B cell (primary cell): ENCODE measurements around the gene KRT6B. TPM values are rescaled to one million over a fixed set of nuclear protein-coding genes. Genes with fewer than 3 reads are reported as not detected.

ENCODE experiments used
- ATAC-seq: fragments of 200-7000 bp; cut with Tn5 transposase; one replicate; pipeline ENCODE4 v1.10.0; 2021; ENCODE audit warnings: low read depth, mild to moderate bottlenecking, moderate number of reproducible peaks, moderate library complexity
- CTCF ChIA-PET: fragments of 350-600 bp; sonication (Branson Sonifier 250); formaldehyde crosslinking; loops from one replicate; lab custom pipeline; 2021; ENCODE audit warnings: antibody characterized with exemption, inconsistent platforms; lab: Charles Lee
- POLR2A ChIA-PET: fragments of 350-600 bp; sonication (Branson Sonifier 250); formaldehyde crosslinking; loops from one replicate; lab custom pipeline; 2021; ENCODE audit warnings: antibody characterized with exemption; lab: Charles Lee
- DNase-seq: peaks from one replicate; pipeline ENCODE4 v3.0.0; 2013
- H2AFZ ChIP-seq: 2 replicates; pipeline ENCODE4 v1.6.1; 2012; ENCODE audit warnings: mild to moderate bottlenecking, low read depth, low read length; ENCODE audit not compliant: insufficient read depth, poor library complexity, severe bottlenecking
- H3K27ac ChIP-seq, 2 donors: 1 replicate in 1 of 2; 2 replicates in 1 of 2; pipeline ENCODE4 v1.5.1; 2012 to 2013; ENCODE audit warnings: low read length in 2 of 2, mild to moderate bottlenecking in 2 of 2, moderate library complexity in 1 of 2
- H3K27me3 ChIP-seq, 4 experiments: fragments of 200-600 bp in 1 of 4; sonication (generic) in 1 of 4; replicated peaks in 1 of 4; 1 replicate in 2 of 4; 2 replicates in 2 of 4; pipeline versions ENCODE4 v1.6.1 to v1.7.0; 2013 to 2016; ENCODE audit warnings: low read length in 3 of 4, mild to moderate bottlenecking in 2 of 4, mixed read lengths in 1 of 4, moderate library complexity in 1 of 4; ENCODE audit not compliant: insufficient read depth in 4 of 4, control insufficient read depth in 3 of 4; ENCODE audit errors: control extremely low read depth in 1 of 4
- H3K36me3 ChIP-seq, 2 experiments: replicated peaks in 1 of 2; 1 replicate in 1 of 2; 2 replicates in 1 of 2; pipeline versions ENCODE4 v1.6.1 to v1.7.1; 2013; ENCODE audit warnings: low read length in 1 of 2; ENCODE audit not compliant: insufficient read depth in 2 of 2, control insufficient read depth in 1 of 2; ENCODE audit errors: control extremely low read depth in 1 of 2, extremely low read depth in 1 of 2
- H3K4me1 ChIP-seq, 2 donors: fragments of 200-600 bp in 1 of 2; sonication (generic) in 1 of 2; 1 replicate in 1 of 2; 2 replicates in 1 of 2; pipeline versions ENCODE4 v1.5.1 to v1.6.1; 2013 to 2017; ENCODE audit warnings: low read length in 2 of 2; ENCODE audit not compliant: control insufficient read depth in 2 of 2, insufficient read depth in 2 of 2
- H3K4me2 ChIP-seq: replicated peaks from 2 replicates; pipeline ENCODE3; 2012; ENCODE audit warnings: mild to moderate bottlenecking, low read depth, low read length; ENCODE audit not compliant: poor library complexity, severe bottlenecking
- H3K4me3 ChIP-seq, 5 experiments: fragments of 200-600 bp in 1 of 5; sonication (generic) in 1 of 5; 1 replicate in 3 of 5; 2 replicates in 2 of 5; pipeline versions ENCODE4 v1.5.1 to v1.7.0; 2011 to 2016; ENCODE audit warnings: low read length in 4 of 5, mild to moderate bottlenecking in 4 of 5, low read depth in 2 of 5, control low read depth in 1 of 5, moderate library complexity in 1 of 5; ENCODE audit not compliant: insufficient read depth in 1 of 5; ENCODE audit errors: control extremely low read depth in 1 of 5, extremely low read depth in 1 of 5
- H3K79me2 ChIP-seq: fragments of 200-600 bp; sonication (generic); one replicate; pipeline ENCODE4 v1.6.0; 2016; ENCODE audit warnings: low read length; ENCODE audit not compliant: control insufficient read depth, insufficient read depth
- H3K9ac ChIP-seq: fragments of 200-600 bp; sonication (generic); 2 replicates; pipeline ENCODE4 v1.6.1; 2017; ENCODE audit warnings: mild to moderate bottlenecking, low read length, moderate library complexity
- H3K9me3 ChIP-seq, 3 donors: one replicate each; pipeline versions ENCODE4 v1.6.1 to v1.7.1; 2013; ENCODE audit warnings: low read length in 2 of 3; ENCODE audit not compliant: control insufficient read depth in 2 of 3, insufficient read depth in 1 of 3; ENCODE audit errors: control extremely low read depth in 1 of 3
- H4K20me1 ChIP-seq: 2 replicates; pipeline ENCODE4 v1.6.0; 2012; ENCODE audit warnings: mild to moderate bottlenecking, low read length; ENCODE audit not compliant: insufficient read depth, control insufficient read depth, poor library complexity, severe bottlenecking
- H3K27ac Mint-ChIP-seq: one replicate; pipeline ENCODE4 v1.8.0; 2021; ENCODE audit warnings: mixed read lengths
- H3K27me3 Mint-ChIP-seq: one replicate; pipeline ENCODE4 v1.8.0; 2021; ENCODE audit warnings: mixed read lengths
- H3K4me1 Mint-ChIP-seq: one replicate; pipeline ENCODE4 v1.8.0; 2021; ENCODE audit warnings: mixed read lengths
- H3K4me3 Mint-ChIP-seq: one replicate; pipeline ENCODE4 v1.8.0; 2021; ENCODE audit warnings: mixed read lengths
- H3K9me3 Mint-ChIP-seq: one replicate; pipeline ENCODE4 v1.8.0; 2022; ENCODE audit warnings: mixed read lengths; ENCODE audit not compliant: insufficient read depth
- CTCF ChIP-seq: fragments of 200-600 bp; IDR thresholded peaks from one replicate; pipeline ENCODE4 v1.8.0; 2022; ENCODE audit warnings: antibody characterized with exemption, mild to moderate bottlenecking
- EZH2 ChIP-seq: IDR thresholded peaks from 2 replicates; pipeline ENCODE4 v1.6.1; 2012; ENCODE audit warnings: borderline replicate concordance, low read depth, mild to moderate bottlenecking, moderate library complexity, low read length; ENCODE audit not compliant: insufficient read depth, poor library complexity, severe bottlenecking
- WGBS: methylation state at CpG from one replicate; pipeline ENCODE4 v1.1.5; 2013; ENCODE audit warnings: missing lambda C conversion rate; ENCODE audit not compliant: insufficient coverage; 5-methylcytosine and 5-hydroxymethylcytosine counted together
- intact Hi-C: fragments of 100-400 bp; cut with micrococcal nuclease; formaldehyde crosslinking; loops from one replicate; pipeline ENCODE4 v1.10.0; 2022
- polyA plus RNA-seq: library from polyadenylated mRNA; depleted of rRNA; stranded (reverse); fragments of >200 nt; gene quantifications from 2 replicates; pipeline ENCODE4 v1.2.3, GENCODE V29; 2012
- total RNA-seq, 2 donors: library from RNA; stranded (reverse); fragments of 120-200 nt in 1 of 2; gene quantifications; 1 replicate in 1 of 2; 2 replicates in 1 of 2; pipeline versions ENCODE4 v1.2.3 to v1.2.4, GENCODE V29; 2013 to 2022

Gene KRT6B
- total and polyA plus RNA-seq, 2 donors (not counting 1 experiment from before 2014, with no cell fraction given) = not detected

- H4K20me1 ChIP-seq = no peaks in the 10 kb centered on the region
- Mint-ChIP-seq H3K27ac (no peak overlapping the region), H3K27me3 (peaks cover 29% of the 10 kb centered on the region), H3K9me3 (peaks cover 2% of the 10 kb centered on the region), H3K4me1 (peaks cover 3% of the 10 kb centered on the region), H3K4me3 (no peak overlapping the region)
- TF ChIP-seq EZH2 (no peak), CTCF (no peak)
- H3K79me2 ChIP-seq = no peaks in the 10 kb centered on the region
- ChIA-PET CTCF (no interaction called here), POLR2A (no interaction called here)
- 100% methylated on average over 2 of the region's 10 CpGs for WGBS
- peaks cover 0 to 3% (median 0%) of the 10 kb centered on the region in 4 experiments for H3K27me3 ChIP-seq
- ATAC-seq (no peak), DNase-seq (no peak)
- H3K4me3 ChIP-seq = no peak overlapping the region
- intact Hi-C loops = no loop called here
- no peak overlapping the region for H3K4me2 ChIP-seq
- no peaks in the 10 kb centered on the region for H3K4me1 ChIP-seq
- no peak overlapping the region for H2AFZ ChIP-seq
- no peaks in the 10 kb centered on the region for H3K9me3 ChIP-seq
- H3K27ac ChIP-seq = no peak overlapping the region
- H3K9ac ChIP-seq = no peak overlapping the region
- no peaks in the 10 kb centered on the region for H3K36me3 ChIP-seq
These were observed 7.0 kb downstream of the KRT6B start for GRCh38 chr12:52444647-52445595.

GRCh38 chr12:52443966-52444365 lies 8.0 kb downstream of the KRT6B start:
- Mint-ChIP-seq H3K4me1 (peaks cover 3% of the 10 kb centered on the region), H3K27me3 (peaks cover 32% of the 10 kb centered on the region), H3K27ac (no peak overlapping the region), H3K4me3 (no peak overlapping the region), H3K9me3 (peaks cover 2% of the 10 kb centered on the region)
- Histone ChIP-seq H2AFZ (no peak overlapping the region), H3K4me1 (no peaks in the 10 kb centered on the region), H3K4me2 (no peak overlapping the region), H3K4me3 (no peak overlapping the region), H3K9me3 (no peaks in the 10 kb centered on the region), H4K20me1 (no peaks in the 10 kb centered on the region), H3K36me3 (no peaks in the 10 kb centered on the region), H3K79me2 (no peaks in the 10 kb centered on the region), H3K9ac (no peak overlapping the region), H3K27me3 (peaks cover 0 to 3% (median 0%) of the 10 kb centered on the region in 4 experiments), H3K27ac (no peak overlapping the region)
- ChIA-PET CTCF (no interaction called here), POLR2A (no interaction called here)
- DNase-seq = no peak
- TF ChIP-seq EZH2 = no peak
- TF ChIP-seq CTCF = no peak
- no CpG with 5 or more reads among the region's 3 CpGs for WGBS
- ATAC-seq = no peak
- intact Hi-C loops = no loop called here
